Myocyte (in vitro differentiated cells): Measurements from ENCODE around the gene RER1. TPM values are rescaled to one million over a fixed set of nuclear protein-coding genes. Genes with fewer than 3 reads are reported as not detected.

Experiments used
- DNase-seq: peaks from one replicate; pipeline ENCODE4 v3.0.0-alpha.2; 2012; ENCODE audit warnings: low read depth
- total RNA-seq: library from RNA; depleted of rRNA; stranded (reverse); fragments of >200 nt; gene quantifications from 2 replicates; pipeline ENCODE4 v1.2.3, GENCODE V29; 2014

The RER1 gene
- total RNA-seq, 1 donor from 2014 or later = 58.1 TPM

- no peak for DNase-seq
Measured at GRCh38 chr1:2404890-2405511, 13.4 kb downstream of the RER1 start.

- no peak for DNase-seq
Measured at GRCh38 chr1:2405588-2406295, 14.1 kb downstream of the RER1 start.

- DNase-seq = no peak
Measured at GRCh38 chr1:2406451-2407041, 14.9 kb downstream of the RER1 start.

- DNase-seq = no peak
Measured at GRCh38 chr1:2407166-2407990, 15.7 kb downstream of the RER1 start.

- no peak for DNase-seq
Measured at GRCh38 chr1:2407991-2408275, 16.3 kb downstream of the RER1 start.

GRCh38 chr1:2408456-2408855, 16.8 kb downstream of the RER1 start:
- no peak for DNase-seq

GRCh38 chr1:2408859-2409276, 17.2 kb downstream of the RER1 start:
- no peak for DNase-seq

GRCh38 chr1:2409745-2410144, 18.1 kb downstream of the RER1 start:
- no peak for DNase-seq

- no peak for DNase-seq
Measured at GRCh38 chr1:2411801-2412394, 20.3 kb downstream of the RER1 start.

- DNase-seq = peak; percentile 95
Measured at GRCh38 chr1:2412395-2412772, 20.7 kb downstream of the RER1 start, which contains the start of gene PEX10. TSS of gene PEX10 (minus strand) at chr1:2412564. CDS start at chr1:2412502, 62 bp downstream.

GRCh38 chr1:2412773-2413494, 21.3 kb downstream of the RER1 start:
- DNase-seq = no peak

- DNase-seq = no peak
Measured at GRCh38 chr1:2413495-2414296, 22.1 kb downstream of the RER1 start.

GRCh38 chr1:2414297-2414958, 22.8 kb downstream of the RER1 start:
- peak; percentile 57 for DNase-seq

- no peak for DNase-seq
Measured at GRCh38 chr1:2415337-2415736, 23.7 kb downstream of the RER1 start.

GRCh38 chr1:2415801-2416208, 24.2 kb downstream of the RER1 start:
- no peak for DNase-seq

- no peak for DNase-seq
Measured at GRCh38 chr1:2416403-2416802, 24.8 kb downstream of the RER1 start.

- no peak for DNase-seq
Measured at GRCh38 chr1:2417083-2417832, 25.6 kb downstream of the RER1 start.

- DNase-seq = no peak
Measured at GRCh38 chr1:2417833-2418225, 26.2 kb downstream of the RER1 start.
